ENCODE measurements around the gene MYO1B.

Gene MYO1B

GRCh38 chr2:191202881-191203397 lies 42.3 kb upstream of the MYO1B start:
- TF ChIP-seq CTCF (IDR thresholded peaks at IDR 0.05; ENCODE audit: low read depth, low read length): no peak
- DNase-seq (ENCODE audit: low read depth in 2 of 2): peak; percentile 78 to 89
- H3K4me3 ChIP-seq (replicated peaks in 1 of 2; ENCODE audit: low read depth in 2 of 2, low read length in 2 of 2): no peak overlapping the region

- no peak for TF ChIP-seq CTCF (IDR thresholded peaks at IDR 0.05; ENCODE audit: low read depth, low read length)
- H3K4me3 ChIP-seq (replicated peaks in 1 of 2; ENCODE audit: low read depth in 2 of 2, low read length in 2 of 2): no peak overlapping the region
Measured at GRCh38 chr2:191204433-191204832, 40.8 kb upstream of the MYO1B start.

GRCh38 chr2:191206613-191207471 lies 38.4 kb upstream of the MYO1B start:
- no peak for TF ChIP-seq CTCF (IDR thresholded peaks at IDR 0.05; ENCODE audit: low read depth, low read length)
- no peak overlapping the region for H3K4me3 ChIP-seq (replicated peaks in 1 of 2; ENCODE audit: low read depth in 2 of 2, low read length in 2 of 2)
- DNase-seq (ENCODE audit: low read depth in 2 of 2): no peak

More at GRCh38 chr2:191204433-191204832, 40.8 kb upstream of the MYO1B start:
- DNase-seq (ENCODE audit: low read depth in 2 of 2): no peak

GRCh38 chr2:191209340-191209739 lies 35.9 kb upstream of the MYO1B start:
- TF ChIP-seq CTCF (IDR thresholded peaks at IDR 0.05; ENCODE audit: low read depth, low read length): no peak
- no peak overlapping the region for H3K4me3 ChIP-seq (replicated peaks in 1 of 2; ENCODE audit: low read depth in 2 of 2, low read length in 2 of 2)
- DNase-seq (ENCODE audit: low read depth in 2 of 2): peak; percentile 30 to 39

- H3K4me3 ChIP-seq (replicated peaks in 1 of 2; ENCODE audit: low read depth in 2 of 2, low read length in 2 of 2): no peak overlapping the region
- no peak for TF ChIP-seq CTCF (IDR thresholded peaks at IDR 0.05; ENCODE audit: low read depth, low read length)
- DNase-seq (ENCODE audit: low read depth in 2 of 2): no peak
Measured at GRCh38 chr2:191212119-191212518, 33.1 kb upstream of the MYO1B start.

GRCh38 chr2:191213333-191213732 lies 31.9 kb upstream of the MYO1B start:
- no peak overlapping the region for H3K4me3 ChIP-seq (replicated peaks in 1 of 2; ENCODE audit: low read depth in 2 of 2, low read length in 2 of 2)
- no peak for TF ChIP-seq CTCF (IDR thresholded peaks at IDR 0.05; ENCODE audit: low read depth, low read length)
- no peak for DNase-seq (ENCODE audit: low read depth in 2 of 2)
